Stomach (tissue), 4 donors: ENCODE results near the gene SART1.

Experiments used
- EP300 ChIP-seq: sonication (generic); formaldehyde crosslinking; IDR thresholded peaks from one replicate; pipeline ENCODE4 v1.6.1; 2017; ENCODE audit warnings: antibody characterized with exemption
- POLR2A ChIP-seq, 4 donors: fragments of 450-650 bp; IDR thresholded peaks; one replicate each; pipeline ENCODE4 v1.6.1; 2016; ENCODE audit warnings: antibody characterized with exemption in 4 of 4, control low read depth in 2 of 4, mild to moderate bottlenecking in 1 of 4, moderate library complexity in 1 of 4
- TF ChIP-seq, protein P1 (sequence below), 7 experiments: fragments of 450-650 bp in 4 of 7; fragments of 200-600 bp in 3 of 7; sonication (generic) in 3 of 7; IDR thresholded peaks; one replicate each; pipeline ENCODE4 v1.5.1; 2016 to 2019; ENCODE audit warnings: antibody characterized with exemption in 7 of 7, control low read depth in 2 of 7, mild to moderate bottlenecking in 1 of 7

DNA sequence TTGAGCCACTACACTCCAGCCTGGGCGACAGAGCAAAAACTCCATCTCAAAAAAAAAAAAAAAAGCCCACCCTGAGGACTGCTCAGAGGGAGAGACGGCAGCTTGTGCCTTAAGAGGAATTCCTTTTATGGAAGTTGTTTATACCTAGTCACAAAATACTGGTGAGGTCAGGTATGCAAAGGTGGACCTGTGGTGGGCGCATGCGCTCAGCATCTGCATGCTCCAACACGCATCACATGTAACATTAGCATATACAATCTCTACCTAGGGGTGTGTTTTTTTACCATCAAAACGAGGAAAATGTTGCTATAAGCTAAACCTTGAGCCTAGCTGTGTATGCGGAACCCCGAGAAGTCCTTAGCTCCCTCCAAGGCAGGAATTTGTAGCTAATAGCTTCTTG is 6.8 kb upstream of the SART1 start:
- TF ChIP-seq, protein P1, sequence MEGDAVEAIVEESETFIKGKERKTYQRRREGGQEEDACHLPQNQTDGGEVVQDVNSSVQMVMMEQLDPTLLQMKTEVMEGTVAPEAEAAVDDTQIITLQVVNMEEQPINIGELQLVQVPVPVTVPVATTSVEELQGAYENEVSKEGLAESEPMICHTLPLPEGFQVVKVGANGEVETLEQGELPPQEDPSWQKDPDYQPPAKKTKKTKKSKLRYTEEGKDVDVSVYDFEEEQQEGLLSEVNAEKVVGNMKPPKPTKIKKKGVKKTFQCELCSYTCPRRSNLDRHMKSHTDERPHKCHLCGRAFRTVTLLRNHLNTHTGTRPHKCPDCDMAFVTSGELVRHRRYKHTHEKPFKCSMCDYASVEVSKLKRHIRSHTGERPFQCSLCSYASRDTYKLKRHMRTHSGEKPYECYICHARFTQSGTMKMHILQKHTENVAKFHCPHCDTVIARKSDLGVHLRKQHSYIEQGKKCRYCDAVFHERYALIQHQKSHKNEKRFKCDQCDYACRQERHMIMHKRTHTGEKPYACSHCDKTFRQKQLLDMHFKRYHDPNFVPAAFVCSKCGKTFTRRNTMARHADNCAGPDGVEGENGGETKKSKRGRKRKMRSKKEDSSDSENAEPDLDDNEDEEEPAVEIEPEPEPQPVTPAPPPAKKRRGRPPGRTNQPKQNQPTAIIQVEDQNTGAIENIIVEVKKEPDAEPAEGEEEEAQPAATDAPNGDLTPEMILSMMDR (IDR thresholded peaks at IDR 0.05), result no peak
- TF ChIP-seq POLR2A (IDR thresholded peaks at IDR 0.05), result no peak
- no peak for TF ChIP-seq EP300
